Thoracic aorta (tissue), 2 donors: ENCODE data around the gene SH3TC2. TPM values are rescaled to one million over a fixed set of nuclear protein-coding genes. Genes with fewer than 3 reads are reported as not detected.

Experiments used
- ATAC-seq: fragments of 150-250 bp; one replicate; pipeline ENCODE4 v1.8.0; 2017; ENCODE audit warnings: low read depth; ENCODE audit not compliant: insufficient number of reproducible peaks, low FRiP score
- DNase-seq: peaks from one replicate; pipeline ENCODE4 v3.0.0-alpha.2; 2020; ENCODE audit warnings: low spot score
- H3K27ac ChIP-seq, 2 donors: fragments of 200-600 bp; sonication (generic); 1 replicate in 1 of 2; 2 replicates in 1 of 2; pipeline ENCODE4 v1.5.1; 2016; ENCODE audit warnings: mild to moderate bottlenecking in 2 of 2, moderate library complexity in 2 of 2
- H3K27me3 ChIP-seq: fragments of 200-600 bp; sonication (generic); replicated peaks from 2 replicates; pipeline ENCODE4 v1.6.0; 2016; ENCODE audit warnings: mild to moderate bottlenecking; ENCODE audit not compliant: insufficient read depth
- H3K36me3 ChIP-seq: fragments of 200-600 bp; sonication (generic); one replicate; pipeline ENCODE4 v1.5.1; 2016
- H3K4me1 ChIP-seq, 2 donors: fragments of 200-600 bp; sonication (generic); 1 replicate in 1 of 2; 2 replicates in 1 of 2; pipeline versions ENCODE4 v1.5.1 to v1.6.0; 2016; ENCODE audit warnings: low read depth in 2 of 2, mild to moderate bottlenecking in 1 of 2; ENCODE audit not compliant: control insufficient read depth in 1 of 2
- H3K4me3 ChIP-seq: fragments of 200-600 bp; sonication (generic); 2 replicates; pipeline ENCODE4 v1.5.1; 2016; ENCODE audit warnings: mild to moderate bottlenecking
- H3K9me3 ChIP-seq: fragments of 200-600 bp; sonication (generic); 2 replicates; pipeline ENCODE4 v1.5.1; 2016
- CTCF ChIP-seq: fragments of 200-600 bp; sonication (generic); IDR thresholded peaks from one replicate; pipeline ENCODE4 v1.5.1; 2019; ENCODE audit warnings: antibody characterized with exemption
- total RNA-seq, 2 donors: library from RNA; depleted of rRNA; stranded (reverse); fragments of >200 nt; gene quantifications; one replicate each; pipeline versions ENCODE4 v1.1.0 to v1.2.3, GENCODE V29; 2016

Gene SH3TC2
- total RNA-seq, result 1 to 10 TPM; 1.1 to 1.9 TPM

- Histone ChIP-seq H3K4me3 (no peak within 1 kb of the TSS), H3K36me3 (no peaks in the 10 kb centered on the region), H3K9me3 (no peaks in the 10 kb centered on the region), H3K27ac (peak within 1 kb of the TSS; percentile 45 to 54), H3K4me1 (peaks cover 9 to 12% of the 10 kb centered on the region in 2 donors), H3K27me3 (no peaks in the 10 kb centered on the region)
- TF ChIP-seq CTCF, result no peak
- DNase-seq (no peak), ATAC-seq (no peak)
Measured at GRCh38 chr5:149063017-149063687, at the start of gene SH3TC2. TSS of gene SH3TC2 (minus strand) at chr5:149063062. CDS start at chr5:149063022, 40 bp downstream.

- TF ChIP-seq CTCF, result no peak
- Histone ChIP-seq H3K27me3 (no peaks in the 10 kb centered on the region), H3K4me1 (peaks cover 0 to 7% of the 10 kb centered on the region in 2 donors), H3K36me3 (no peaks in the 10 kb centered on the region), H3K27ac (no peak overlapping the region), H3K9me3 (no peaks in the 10 kb centered on the region), H3K4me3 (no peak overlapping the region)
- ATAC-seq (no peak), DNase-seq (no peak)
Measured at GRCh38 chr5:149110406-149110805, 47.5 kb upstream of the SH3TC2 start.

GRCh38 chr5:149108651-149109280, 45.9 kb upstream of the SH3TC2 start:
- Histone ChIP-seq H3K36me3 (no peaks in the 10 kb centered on the region), H3K4me3 (no peak overlapping the region), H3K9me3 (no peaks in the 10 kb centered on the region), H3K27ac (no peak overlapping the region), H3K4me1 (peaks cover 0 to 7% of the 10 kb centered on the region in 2 donors), H3K27me3 (no peaks in the 10 kb centered on the region)
- TF ChIP-seq CTCF, result no peak
- DNase-seq (no peak), ATAC-seq (peak; percentile 89)

GRCh38 chr5:149100331-149100730, 37.5 kb upstream of the SH3TC2 start:
- TF ChIP-seq CTCF, result no peak
- H3K9me3 ChIP-seq, result peaks cover 17% of the 10 kb centered on the region
- H3K27me3 ChIP-seq, result no peaks in the 10 kb centered on the region
- no peaks in the 10 kb centered on the region for H3K36me3 ChIP-seq
- DNase-seq, result no peak
- H3K27ac ChIP-seq, result no peak overlapping the region
- H3K4me3 ChIP-seq, result no peak overlapping the region
- no peak for ATAC-seq
- no peaks in the 10 kb centered on the region for H3K4me1 ChIP-seq

GRCh38 chr5:149099920-149100319, 37.1 kb upstream of the SH3TC2 start:
- peaks cover 17% of the 10 kb centered on the region for H3K9me3 ChIP-seq
- ATAC-seq (no peak), DNase-seq (no peak)
- no peak for TF ChIP-seq CTCF
- H3K36me3 ChIP-seq, result no peaks in the 10 kb centered on the region
- H3K27ac ChIP-seq, result no peak overlapping the region
- H3K27me3 ChIP-seq, result no peaks in the 10 kb centered on the region
- no peak overlapping the region for H3K4me3 ChIP-seq
- H3K4me1 ChIP-seq, result no peaks in the 10 kb centered on the region
